Activated T-helper 1 cell treated with Interleukin-2 at 50 U/mL for 16 hours (primary cell): Measurements from ENCODE around the gene ATP5ME.
"Not testable (repeated sequence)": the region's sequence is repeated elsewhere in the genome, so short reads cannot be mapped to it uniquely, and the experiment has no call there.

Experiments
- DNase-seq: peaks from one replicate; pipeline ENCODE4 v3.0.0-alpha.2; 2020; ENCODE audit warnings: low read depth

The ATP5ME gene

DNA sequence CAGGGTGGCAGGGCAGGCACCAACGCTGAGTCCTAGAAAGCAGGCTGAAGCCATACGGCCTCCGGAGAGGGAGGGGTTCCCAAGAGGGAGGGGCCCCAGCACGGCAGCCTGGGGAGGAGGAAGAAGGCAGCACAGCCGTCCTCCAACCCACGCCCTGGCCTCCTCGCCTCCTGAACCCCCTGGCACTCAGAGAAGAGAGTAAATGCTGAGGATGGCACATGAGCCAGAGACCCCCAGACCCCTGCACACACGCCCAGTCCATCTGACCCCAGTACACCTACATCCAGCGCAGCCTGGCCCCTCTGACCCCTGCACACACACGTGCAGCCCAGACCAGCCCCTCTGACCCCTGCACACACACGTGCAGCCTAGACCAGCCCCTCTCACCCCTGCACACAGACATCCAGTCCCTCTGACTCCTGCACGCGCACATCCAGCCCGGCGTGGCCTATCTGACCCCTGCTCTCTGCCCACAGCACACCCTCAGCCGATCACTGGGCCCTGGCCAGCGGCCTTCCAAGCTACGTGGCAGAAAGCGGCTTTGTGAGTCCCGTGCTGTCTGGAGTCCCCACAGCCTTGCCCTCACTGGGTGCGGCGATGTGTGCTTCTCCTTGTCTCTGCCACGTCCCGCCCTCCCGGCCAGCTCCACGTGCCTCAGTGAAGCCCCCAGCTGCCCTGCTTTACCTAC, 18.5 kb downstream of the ATP5ME start:
- DNase-seq, result no peak

DNA sequence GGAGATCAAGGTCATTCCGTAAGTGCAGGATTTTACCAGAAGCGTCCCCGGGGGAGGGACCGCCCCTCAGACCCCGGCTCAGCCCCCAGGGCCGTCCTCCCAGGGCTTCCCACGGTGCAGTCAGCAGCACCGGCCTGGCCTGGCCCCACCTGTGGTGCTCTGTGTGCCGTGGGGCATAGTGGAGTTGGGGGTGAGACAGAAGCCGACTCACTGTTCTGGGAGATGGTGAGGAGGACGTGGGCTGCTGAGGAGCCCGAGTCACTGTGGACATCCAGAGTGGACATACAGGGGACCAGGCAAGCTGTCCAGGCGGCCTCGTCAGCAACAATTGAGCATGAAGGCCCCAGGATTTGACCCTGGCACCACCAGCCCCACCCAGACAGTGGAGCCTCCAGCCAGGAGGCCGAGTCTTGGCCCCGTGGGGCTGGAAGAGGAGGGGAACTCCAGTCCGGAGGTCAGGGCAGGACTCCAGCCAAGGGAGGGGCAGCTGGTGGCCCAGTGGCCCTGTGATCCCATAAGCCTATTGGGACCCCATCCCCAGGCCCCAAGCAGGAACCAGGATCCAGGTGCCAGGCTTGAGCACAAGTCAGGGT, 19.1 kb downstream of the ATP5ME start:
- no peak for DNase-seq

DNA sequence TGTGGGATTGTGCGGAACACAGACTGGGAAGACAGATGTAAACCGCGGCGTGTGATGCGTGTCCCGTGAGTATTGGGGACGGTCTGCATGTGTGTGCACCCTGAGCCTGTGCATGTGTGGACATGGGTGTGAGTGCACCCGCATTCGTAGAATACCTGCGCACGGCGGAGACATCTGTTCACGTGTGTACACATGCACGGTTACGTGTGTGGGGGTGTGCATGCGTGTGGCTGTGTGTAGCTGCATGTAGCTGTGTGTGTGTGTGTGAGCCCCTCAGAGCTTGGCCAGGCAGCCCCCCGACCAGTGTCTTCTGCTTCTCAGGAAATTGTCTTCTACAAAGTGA, 19.6 kb downstream of the ATP5ME start:
- no peak for DNase-seq

DNA sequence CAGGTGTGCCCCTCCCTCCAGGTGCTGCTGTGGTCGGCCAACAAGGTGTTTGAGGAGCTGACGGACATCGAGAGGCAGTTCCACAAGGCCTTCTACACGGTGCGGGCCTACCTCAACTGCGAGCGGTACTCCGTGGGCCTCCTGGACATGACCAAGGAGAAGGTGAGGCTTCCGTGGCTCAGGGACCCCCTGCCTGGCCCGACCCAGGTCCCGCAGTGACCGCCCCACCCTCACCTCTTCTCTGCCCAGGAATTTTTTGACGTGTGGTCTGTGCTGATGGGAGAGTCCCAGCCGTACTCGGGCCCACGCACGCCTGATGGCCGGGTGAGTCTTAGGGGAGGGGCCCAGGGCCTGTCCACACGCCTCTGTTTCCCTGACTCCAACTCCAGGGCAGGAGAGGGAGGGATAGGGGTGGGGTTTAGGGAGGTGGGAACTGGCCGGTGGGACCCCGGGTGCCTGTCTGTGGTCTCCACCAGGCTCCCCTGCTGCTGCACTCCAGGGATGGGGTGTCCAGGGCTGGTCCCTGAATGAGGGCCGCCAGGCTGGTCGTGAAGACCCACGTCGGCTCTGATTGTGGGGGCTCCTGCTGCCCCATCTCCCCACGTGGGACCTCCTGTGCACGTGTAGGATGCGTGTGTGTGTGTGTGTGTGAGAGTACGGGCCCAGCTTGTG, 20.1 kb downstream of the ATP5ME start:
- DNase-seq, result no peak

DNA sequence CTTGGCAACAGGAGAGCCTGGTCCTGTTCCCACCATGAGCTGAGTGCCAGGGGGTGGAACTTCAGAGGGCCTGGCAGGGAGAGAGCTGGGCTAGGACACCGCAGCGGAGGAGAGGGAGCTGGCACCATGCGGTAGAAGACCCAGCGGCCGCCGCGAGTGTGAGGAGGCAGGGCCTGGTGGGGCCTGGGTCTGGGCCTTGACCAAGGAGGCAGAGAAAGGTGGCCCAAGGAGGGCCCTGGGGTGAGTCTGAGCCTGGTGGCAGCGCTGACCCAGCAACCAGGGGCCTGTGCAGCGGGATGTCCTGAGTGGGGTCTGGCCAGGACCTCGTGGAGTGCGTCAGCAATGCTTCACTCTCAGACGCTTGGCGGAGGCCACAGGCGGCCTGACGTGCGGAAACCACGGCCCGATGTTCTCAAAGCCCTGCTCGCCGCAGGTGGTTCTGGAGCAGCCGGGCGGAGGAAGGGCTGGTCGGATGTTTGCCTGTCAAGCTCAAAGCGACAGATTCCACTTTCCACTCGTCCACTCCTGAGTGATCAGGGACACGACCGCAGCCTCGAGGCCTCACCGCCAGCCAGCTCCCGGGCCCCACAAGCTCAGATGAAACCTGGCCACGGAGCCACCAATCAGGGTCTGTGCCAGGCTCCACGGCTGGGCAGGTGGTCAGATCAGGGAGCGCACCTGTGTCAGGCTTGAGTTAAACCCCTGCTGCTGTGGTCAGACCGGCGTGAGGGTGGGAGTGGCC, 20.8 kb downstream of the ATP5ME start:
- DNase-seq, result no peak

DNA sequence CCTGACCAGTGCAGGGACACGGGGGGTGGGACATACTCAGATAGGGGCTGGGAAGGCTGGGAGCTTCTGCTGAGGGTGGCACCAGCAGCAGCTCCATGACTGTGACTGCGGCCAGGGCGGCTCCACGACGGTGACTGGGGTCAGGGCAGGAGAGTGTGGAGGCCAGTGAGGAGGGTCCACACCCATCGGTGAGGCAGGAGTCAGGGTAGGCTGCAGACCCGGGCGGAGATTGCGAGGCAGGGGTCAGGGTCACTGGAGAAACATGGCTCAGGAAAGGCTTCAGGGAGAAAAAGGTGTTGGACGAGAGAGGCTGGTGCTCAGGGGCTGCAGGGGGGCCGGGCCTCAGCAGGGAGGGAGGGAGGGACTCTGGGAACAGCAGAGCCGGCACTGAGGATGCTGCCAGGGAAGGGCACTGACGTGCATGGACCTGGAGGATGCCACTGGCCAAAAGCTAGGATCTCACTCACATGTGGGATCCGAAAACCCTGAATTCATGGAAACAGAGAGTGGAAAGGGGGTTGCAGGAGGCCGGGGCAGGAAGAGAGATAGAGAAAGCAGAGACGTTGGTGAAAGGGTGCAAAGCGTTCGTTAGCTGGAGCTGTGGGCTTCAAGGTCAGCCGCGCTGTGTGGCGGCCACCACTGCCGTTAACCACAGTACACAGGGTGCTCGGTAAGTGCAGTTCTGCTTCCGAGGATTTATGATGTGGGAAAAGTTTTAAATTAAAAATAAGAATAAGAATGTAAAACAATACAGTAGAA, 22.0 kb downstream of the ATP5ME start:
- DNase-seq, result no peak

DNA sequence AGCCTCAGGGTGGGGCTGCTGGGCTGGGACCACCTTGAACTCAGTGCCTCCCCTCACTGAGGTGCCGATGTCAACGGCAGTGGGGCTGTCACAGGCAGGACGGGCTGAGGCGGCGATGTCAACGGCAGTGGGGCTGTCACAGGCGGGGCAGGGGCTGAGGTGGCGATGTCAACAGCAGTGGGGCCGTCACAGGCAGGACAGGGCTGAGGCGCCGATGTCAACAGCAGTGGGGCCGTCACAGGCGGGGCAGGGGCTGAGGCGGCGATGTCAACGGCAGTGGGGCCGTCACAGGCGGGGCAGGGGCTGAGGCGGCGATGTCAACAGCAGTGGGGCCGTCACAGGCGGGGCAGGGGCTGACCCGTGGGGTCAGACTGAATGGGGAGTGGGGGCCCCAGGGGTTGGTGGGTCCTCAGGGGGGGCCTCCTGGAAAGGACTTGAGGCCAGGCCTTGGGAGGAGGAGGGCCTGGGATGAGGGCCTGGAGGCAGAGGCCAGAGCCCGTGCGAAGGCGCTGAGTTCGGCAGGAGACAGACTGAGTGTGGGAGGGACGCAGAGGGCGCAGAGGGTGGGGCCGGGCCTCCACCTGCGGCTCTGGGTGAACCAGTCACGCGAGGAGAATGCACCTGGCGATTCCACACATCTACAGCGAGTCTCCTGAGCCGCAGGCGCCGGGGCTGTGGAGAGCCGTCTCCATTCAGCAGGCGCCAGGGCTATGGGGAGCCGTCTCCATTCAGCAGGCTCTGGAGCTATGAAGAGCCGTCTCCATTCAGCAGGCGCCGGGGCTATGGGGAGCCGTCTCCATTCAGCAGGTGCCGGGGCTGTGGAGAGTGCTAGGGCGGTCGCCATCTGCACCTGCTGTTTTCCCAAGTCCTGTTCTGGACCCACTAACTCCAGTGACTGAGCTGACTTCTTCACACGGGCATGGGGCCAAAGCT, 22.9 kb downstream of the ATP5ME start:
- no peak for DNase-seq

DNA sequence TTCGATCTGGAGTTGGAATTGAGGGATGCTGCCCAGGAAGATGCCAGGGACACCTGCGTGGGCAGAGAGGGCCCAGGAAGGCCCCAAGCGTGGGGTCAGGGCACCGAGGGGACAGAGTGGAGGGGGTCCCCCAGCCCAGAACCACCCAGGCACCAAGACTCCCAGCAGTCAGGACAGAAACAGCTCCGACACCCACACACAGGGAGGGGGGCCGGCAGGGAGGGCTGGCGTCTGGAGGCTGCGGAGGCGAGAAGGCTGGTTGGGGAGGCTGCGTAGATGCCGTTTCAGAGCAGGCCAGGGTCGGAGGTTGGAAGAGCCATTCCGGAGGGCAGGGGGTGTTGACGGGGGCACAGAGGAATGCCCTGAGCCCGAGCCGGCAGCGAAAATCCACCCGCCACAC, 23.6 kb downstream of the ATP5ME start:
- DNase-seq, result no peak

DNA sequence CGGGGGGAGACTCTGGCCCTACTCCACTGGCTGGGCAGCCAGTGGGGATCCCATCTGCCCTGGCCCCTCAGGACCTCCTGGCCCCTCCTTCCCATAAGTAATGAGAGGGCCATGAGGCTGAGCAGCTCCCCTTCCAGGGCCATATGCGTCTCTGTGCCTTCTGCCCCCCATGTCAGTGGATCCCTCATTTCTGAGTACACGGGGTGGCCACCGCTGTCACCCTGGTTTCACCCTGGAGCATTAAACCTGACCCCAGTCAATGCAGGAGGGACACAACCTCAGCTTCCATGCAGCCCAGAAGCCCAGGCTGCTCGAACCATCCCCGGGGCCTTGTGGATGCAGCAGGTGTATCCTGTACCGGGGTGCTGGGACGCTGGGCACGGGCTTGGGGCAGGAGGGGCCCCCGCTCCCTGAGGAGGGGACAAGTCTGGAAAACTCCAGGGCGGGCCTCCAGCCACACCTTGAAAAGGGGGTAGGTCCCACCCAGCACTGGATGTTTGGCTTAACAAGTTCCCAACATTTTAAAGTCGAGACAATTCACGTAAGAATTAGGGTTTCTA, 24.2 kb downstream of the ATP5ME start:
- DNase-seq, result no peak

DNA sequence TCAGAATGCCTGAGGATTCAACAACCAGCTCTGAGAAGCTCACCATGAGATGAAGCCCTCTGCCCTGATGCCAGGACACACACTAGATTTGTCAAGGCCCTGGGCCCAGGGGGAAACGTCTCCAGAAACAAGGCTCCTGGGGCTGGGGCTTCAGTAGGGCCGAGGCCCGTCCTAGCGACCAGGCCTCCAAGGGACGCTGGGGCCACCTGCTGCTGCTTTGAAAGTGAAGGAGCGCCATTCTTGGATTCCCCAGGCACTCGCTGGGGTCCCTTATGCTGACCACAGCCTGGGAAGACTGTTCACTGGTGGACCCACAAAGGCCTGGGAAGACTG, 24.8 kb downstream of the ATP5ME start:
- no peak for DNase-seq

DNA sequence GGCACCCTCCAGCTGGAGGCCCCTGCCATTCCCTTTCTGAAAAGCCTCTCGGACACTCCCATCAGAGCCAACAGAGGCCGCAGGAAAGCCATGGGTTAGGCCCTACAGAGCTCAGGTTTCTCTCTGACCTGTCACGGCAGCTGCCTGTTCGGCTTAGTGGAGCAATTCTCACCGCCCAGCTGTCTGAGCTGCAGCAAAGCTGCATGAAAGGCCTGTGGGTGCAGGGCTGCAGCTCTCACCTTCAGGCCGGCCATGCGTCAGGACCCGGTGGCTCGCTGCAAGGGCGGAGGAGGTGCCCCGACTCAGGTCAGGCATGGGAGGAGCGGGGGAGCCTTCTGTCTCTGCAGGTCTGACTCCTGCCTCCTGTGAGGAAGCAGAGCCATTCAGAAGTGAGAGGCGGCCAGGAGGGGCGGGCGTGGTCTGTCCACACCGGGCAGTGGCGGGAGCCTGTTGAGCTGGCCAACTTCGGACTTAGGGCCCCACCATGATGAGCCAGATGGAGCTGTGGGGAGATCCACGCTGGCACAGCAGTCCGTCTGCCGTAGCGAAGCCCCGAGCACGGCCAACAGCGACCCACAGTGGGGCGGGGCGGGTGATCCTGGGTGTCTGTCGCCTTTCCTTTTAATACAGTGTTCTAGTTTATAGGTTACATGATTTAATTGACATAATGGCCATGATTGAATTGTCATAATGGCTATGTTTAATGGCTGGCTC, 25.3 kb downstream of the ATP5ME start:
- DNase-seq, result no peak

DNA sequence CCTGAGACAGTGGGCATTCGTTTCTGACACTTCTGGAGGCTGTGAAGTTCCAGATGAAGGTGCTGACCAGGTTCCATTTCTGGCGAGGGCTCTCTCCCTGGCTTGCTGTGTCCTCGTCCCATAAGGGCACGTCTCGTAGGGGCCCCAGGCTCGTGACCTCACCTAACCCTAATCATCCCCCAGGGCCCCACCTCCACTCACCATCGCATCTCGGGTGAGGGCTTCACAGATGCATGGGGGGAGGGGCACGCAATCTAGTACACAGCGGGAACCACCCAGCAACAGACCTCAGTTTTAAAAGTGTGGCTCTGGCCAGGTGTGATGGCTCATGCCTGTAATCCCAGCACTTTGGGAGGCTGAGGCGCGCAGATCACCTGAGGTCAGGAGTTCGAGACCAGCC, 26.6 kb downstream of the ATP5ME start:
- no peak for DNase-seq

DNA sequence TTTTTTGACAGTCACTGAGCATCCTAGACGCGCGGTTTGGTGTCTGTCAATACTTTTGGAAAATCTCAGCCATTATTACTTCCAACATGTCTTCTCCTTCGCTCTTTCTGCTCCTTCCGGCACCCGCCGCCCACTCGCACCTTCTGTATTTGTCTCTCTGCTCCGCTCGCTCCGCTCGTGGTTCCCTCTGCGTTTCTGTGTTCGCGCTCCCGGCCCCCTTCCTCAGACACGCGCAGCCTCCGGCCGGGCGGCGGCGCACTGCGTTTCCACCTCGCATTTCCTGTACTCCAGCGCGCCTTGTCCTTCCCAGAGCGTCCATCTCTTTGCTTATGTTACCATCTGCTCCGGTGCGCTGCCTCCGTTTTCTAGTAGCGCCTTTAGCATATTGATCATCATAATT, 27.6 kb downstream of the ATP5ME start:
- no peak for DNase-seq

DNA sequence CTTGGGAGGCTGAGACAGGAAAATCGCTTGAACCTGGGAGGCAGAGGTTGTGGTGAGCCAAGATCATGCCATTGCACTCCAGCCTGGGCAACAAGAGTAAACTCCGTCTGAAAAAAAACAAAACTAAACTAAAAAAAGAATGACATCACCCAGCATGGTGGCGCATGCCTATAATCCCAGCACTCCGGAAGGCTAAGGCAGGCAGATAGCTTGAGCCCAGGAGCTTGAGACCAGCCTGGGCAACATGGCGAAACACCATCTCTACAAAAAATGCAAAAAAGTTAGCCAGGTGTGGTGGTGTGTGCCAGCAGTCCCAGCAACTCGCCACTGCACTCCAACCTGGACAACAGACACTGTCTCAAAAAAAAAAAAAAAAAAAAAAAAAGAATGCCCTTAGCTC, 31.7 kb downstream of the ATP5ME start:
- not testable (repeated sequence) for DNase-seq

DNA sequence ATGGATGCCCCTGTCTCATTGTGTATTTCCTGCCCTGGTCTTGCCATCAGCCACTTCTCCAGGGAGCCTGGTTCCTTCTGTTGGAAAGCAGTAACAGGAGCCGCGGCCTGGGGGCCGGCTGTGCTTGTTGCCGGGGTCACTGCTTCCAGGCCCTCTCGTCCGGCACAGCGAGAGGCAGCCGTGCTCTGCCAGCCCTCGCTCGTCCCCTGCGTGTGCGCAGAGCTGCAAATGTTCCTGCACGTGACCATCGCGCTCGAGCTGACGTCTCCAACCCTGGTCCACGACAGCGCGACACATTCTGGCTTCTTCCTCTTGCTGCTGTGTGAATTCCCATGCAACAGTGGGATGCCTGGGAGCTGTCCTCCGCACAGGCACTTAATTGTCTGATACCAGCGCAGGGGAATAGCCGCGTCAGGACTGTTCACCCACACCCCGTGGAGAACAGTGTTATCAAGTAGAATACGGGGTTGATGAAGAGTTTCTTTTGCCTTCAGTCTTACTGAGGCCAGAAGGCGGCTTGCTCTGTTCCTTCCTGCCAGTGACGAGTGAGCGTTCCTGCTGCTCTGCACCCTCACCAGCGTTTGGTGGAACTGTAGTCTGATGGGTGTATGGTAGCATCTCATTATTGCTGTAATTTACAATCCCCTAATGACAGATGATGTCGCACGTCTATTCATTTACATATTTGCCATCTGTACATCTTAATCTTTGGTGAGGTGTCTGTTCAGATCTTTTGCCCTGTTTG, 36.4 kb downstream of the ATP5ME start:
- no peak for DNase-seq

DNA sequence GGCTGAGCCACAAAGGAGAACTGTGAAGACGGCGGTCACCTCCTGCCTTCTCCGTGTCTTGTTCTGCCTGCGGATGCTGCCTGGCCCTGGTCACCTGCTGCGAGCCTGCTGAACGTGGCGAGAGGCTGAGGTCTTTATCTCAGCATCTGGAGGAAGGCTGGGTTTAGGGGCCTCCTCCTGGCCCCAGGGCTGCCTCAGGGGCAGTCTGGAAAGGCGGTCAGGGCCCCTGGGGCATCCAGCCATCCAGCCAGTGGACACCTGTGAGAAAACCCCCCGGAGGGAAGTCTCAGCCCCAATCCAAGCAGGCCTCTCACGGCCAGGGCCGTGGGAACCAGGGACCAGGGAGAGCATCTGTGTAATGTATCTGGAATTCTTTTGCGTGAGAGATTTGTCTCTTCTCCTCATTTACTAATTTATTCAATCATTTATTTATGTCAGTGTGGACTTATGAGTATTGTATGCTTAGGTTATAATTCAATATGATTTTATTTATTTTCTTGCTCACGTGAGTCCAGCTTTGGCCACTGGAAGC, 37.4 kb downstream of the ATP5ME start:
- no peak for DNase-seq

DNA sequence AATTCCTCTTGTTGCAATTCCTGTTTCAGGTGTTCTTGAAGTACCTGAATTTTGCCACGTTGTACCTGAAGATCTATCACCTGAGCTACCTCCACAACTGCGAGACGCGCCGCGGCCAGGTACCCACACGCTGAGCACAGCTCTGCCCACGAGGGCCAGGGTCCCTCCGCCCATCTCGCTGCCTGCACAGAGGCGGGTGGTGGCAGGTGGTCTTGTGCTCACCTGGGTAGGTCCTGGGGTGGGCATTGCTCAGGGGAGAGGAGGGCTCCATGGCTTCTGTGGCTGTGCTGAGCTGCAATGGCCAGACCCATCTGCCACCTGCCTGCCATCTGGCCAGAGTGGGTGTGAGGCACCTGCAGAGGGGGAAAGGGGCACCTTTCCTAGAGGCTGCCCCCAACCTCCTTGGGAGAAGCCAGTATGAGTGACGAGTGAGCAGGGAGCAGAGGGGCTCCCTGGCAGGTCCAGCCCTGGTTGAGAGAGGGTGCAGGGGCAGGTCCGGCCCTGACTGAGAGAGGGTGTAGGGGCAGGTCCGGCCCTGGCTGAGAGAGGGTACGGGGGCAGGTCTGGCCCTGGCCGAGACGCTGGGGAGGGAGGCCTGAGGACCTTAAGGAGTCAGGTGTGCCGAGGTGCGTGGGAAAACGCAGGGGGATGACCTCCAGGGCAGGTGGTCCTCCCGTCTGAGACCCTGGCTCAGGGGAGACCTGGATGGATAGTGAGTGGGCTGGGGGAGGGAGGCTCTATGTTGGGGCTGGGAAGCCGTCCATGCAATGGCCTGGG, 38.0 kb downstream of the ATP5ME start:
- no peak for DNase-seq

DNA sequence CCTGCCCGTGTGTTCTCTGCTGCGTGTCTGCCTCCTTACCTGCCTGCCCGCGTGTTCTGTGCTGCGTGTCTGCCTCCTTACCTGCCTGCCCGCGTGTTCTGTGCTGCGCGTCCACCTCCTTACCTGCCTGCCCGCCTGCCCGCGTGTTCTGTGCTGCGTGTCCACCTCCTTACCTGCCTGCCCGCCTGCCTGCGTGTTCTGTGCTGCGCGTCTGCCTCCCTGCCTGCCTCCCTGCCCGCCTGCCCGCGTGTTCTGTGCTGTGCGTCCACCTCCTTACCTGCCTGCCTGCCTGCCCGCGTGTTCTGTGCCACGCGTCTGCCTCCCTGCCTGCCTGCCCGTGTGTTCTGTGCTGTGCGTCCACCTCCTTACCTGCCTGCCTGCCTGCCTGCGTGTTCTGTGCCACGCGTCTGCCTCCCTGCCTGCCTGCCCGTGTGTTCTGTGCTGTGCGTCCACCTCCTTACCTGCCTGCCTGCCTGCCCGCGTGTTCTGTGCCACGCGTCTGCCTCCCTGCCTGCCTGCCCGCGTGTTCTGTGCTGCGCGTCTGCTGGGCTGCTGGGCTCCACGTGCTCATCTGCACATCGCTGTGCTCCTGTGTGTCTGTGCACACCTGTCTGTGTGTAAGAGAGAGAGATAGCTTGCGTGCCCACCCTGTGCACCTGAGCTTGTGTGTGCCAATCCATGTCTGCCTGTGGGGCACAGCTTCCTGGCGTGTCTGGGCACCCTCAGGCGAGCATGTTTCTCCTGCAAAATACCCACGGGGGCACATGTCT, 38.8 kb downstream of the ATP5ME start:
- not testable (repeated sequence) for DNase-seq
